Lower leg skin (tissue), 4 donors: ENCODE data around the gene NMS. TPM values are rescaled to one million over a fixed set of nuclear protein-coding genes. Genes with fewer than 3 reads are reported as not detected.

Source experiments
- DNase-seq, 2 donors: peaks; one replicate each; pipeline ENCODE4 v3.0.0-alpha.2; 2019; ENCODE audit warnings: low spot score in 2 of 2
- H3K4me3 ChIP-seq: fragments of 200-600 bp; sonication (generic); 2 replicates; pipeline ENCODE4 v1.5.1; 2017; ENCODE audit warnings: mild to moderate bottlenecking, low read depth; ENCODE audit not compliant: poor library complexity, severe bottlenecking
- CTCF ChIP-seq, 3 donors: fragments of 450-650 bp; IDR thresholded peaks; one replicate each; pipeline ENCODE4 v1.5.1; 2016; ENCODE audit warnings: antibody characterized with exemption in 3 of 3, mild to moderate bottlenecking in 3 of 3, moderate library complexity in 2 of 3
- POLR2A ChIP-seq, 2 donors: fragments of 450-650 bp; IDR thresholded peaks; one replicate each; pipeline ENCODE4 v1.6.1; 2016 to 2017; ENCODE audit warnings: antibody characterized with exemption in 2 of 2, mild to moderate bottlenecking in 1 of 2, moderate library complexity in 1 of 2
- WGBS, 2 donors: methylation state at CpG; one replicate each; pipeline ENCODE4 v1.1.5; 2018; 5-methylcytosine and 5-hydroxymethylcytosine counted together
- intact Hi-C: fragments of 100-400 bp; cut with DNase I; formaldehyde crosslinking; loops from one replicate; pipeline ENCODE4 v1.15.0; 2023; ENCODE audit warnings: low total_unique reads
- total RNA-seq, 4 donors: library from RNA; depleted of rRNA; stranded (reverse); fragments of >200 nt; gene quantifications; one replicate each; pipeline ENCODE4 v1.1.0, GENCODE V29; 2016

The NMS gene
- total RNA-seq = not detected

- intact Hi-C loops = no loop called here
- H3K4me3 ChIP-seq = no peak within 1 kb of the TSS
- 83 to 84% methylated on average over 7 of the region's 7 CpGs for WGBS, 2 donors
- DNase-seq = no peak
- TF ChIP-seq POLR2A (IDR thresholded peaks at IDR 0.05) = no peak
These were observed at the start of gene NMS for GRCh38 chr2:100470182-100470581. Gene NMS (plus strand): TSS chr2:100470482. CDS start chr2:100470489, 7 bp downstream.

DNA sequence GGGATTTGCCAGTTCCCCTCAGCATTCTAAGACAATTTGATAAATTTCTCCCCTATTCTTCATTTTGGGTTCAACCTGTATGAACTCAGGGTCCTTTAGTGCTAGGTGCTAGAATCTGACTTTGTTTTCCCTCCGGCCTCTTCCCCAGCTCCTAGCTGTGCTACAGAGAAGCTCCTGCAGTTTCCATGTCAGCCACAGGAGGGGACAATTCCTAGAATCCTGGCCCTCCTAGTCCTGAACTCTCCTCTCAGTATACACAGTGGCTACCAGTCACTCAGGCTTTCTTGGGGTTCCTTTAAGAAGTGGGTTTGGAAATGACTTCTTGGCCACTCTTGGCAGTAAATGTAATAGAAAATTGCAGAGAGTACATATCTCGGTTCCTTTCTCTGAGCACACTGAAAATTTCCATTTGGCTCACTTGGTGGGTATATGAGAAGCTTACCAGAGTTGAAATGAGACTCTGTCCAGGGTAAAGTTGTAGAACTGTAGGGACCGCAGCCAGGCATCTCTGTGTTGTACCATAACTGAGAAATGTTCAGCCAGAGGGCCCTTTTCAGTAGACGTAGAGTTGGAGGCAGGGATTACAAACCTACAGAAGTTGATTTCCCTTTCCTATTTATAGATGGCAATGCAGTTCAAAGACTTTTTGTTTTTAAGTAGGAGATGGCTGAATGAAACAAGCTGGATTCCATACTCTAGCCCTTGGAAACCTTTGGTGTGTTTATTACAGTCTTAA, 47.8 kb upstream of the NMS start:
- 87 to 93% methylated on average over 4 of the region's 4 CpGs for WGBS, 2 donors
- intact Hi-C loops = no loop called here
- no peak for DNase-seq
- TF ChIP-seq POLR2A (IDR thresholded peaks at IDR 0.05) = no peak
- TF ChIP-seq CTCF (IDR thresholded peaks at IDR 0.05) = no peak
- H3K4me3 ChIP-seq = no peak overlapping the region

DNA sequence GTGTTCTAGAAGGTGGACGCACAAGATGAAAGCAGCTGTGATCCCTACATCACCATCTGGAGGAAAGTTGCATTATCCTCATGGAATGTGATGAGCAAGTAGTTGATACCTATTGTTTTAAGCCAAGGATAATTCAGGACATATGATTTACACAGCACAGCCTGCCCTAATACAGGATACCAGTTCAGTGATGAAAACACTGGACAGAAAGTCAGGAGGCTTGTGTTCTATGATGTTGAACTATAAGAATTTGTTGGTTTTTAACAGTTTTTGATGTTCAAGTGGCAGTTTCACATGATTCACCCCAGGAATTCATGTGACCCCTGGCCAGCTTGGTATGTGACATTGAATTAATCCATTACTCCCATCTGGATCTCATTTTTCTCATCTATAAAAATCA, 46.7 kb upstream of the NMS start:
- WGBS, 2 donors = 78 to 90% methylated on average over 1 of the region's 1 CpG
- no peak for DNase-seq
- intact Hi-C loops = no loop called here

GRCh38 chr2:100424277-100424875, 45.9 kb upstream of the NMS start:
- WGBS, 2 donors = 77 to 86% methylated on average over 4 of the region's 4 CpGs

More for the DNA sequence above, 46.7 kb upstream of the NMS start:
- no peak for TF ChIP-seq CTCF (IDR thresholded peaks at IDR 0.05)
- no peak for TF ChIP-seq POLR2A (IDR thresholded peaks at IDR 0.05)
- H3K4me3 ChIP-seq = no peak overlapping the region

DNA sequence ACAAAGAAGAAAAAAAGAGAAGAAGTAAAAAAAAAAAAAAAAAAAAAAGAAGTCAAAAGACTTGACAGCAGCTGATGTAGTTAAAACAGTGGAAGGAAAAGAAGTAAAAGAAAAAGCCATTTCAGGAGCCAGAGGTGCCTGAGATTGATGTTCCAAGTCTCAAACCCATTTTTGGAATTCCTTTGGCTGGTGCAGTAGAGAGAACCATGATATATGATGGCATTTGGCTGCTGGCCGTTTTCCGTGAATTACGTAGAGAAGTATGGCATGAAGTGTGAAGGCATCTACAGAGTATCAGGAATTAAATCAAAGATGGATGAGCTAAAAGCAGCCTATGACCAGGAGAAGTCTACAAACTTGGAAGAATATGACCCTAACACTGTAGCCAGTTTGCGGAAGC, 45.2 kb upstream of the NMS start:
- no peak for DNase-seq
- 58 to 71% methylated on average over 4 of the region's 4 CpGs for WGBS, 2 donors
- no peak overlapping the region for H3K4me3 ChIP-seq
- intact Hi-C loops = no loop called here
- no peak for TF ChIP-seq CTCF (IDR thresholded peaks at IDR 0.05)
- TF ChIP-seq POLR2A (IDR thresholded peaks at IDR 0.05) = no peak

More at GRCh38 chr2:100424277-100424875, 45.9 kb upstream of the NMS start:
- no peak overlapping the region for H3K4me3 ChIP-seq
- intact Hi-C loops = no loop called here
- no peak for TF ChIP-seq CTCF (IDR thresholded peaks at IDR 0.05)
- TF ChIP-seq POLR2A (IDR thresholded peaks at IDR 0.05) = no peak
- no peak for DNase-seq

GRCh38 chr2:100425573-100426383, 44.5 kb upstream of the NMS start:
- TF ChIP-seq CTCF (IDR thresholded peaks at IDR 0.05) = no peak
- TF ChIP-seq POLR2A (IDR thresholded peaks at IDR 0.05) = no peak
- WGBS, 2 donors = 77 to 83% methylated on average over 15 of the region's 15 CpGs
- no peak for DNase-seq
- intact Hi-C loops = no loop called here
- no peak overlapping the region for H3K4me3 ChIP-seq
